K562 (cell line): ENCODE measurements around the gene IRF2. TPM values are rescaled to one million over a fixed set of nuclear protein-coding genes. Genes with fewer than 3 reads are reported as not detected.

Experiments used
- SIN3A ChIP-seq, 2 experiments: fragments of 150-350 bp in 1 of 2; IDR thresholded peaks; 2 replicates each; pipeline ENCODE4 v1.6.1; 2011 to 2016; ENCODE audit warnings: borderline replicate concordance in 2 of 2, low read depth in 2 of 2, low read length in 2 of 2, mild to moderate bottlenecking in 2 of 2, moderate library complexity in 2 of 2; ENCODE audit not compliant: control insufficient read depth in 1 of 2
- ZNF592 ChIP-seq: fragments of 450-650 bp; IDR thresholded peaks from 2 replicates; pipeline ENCODE4 v1.6.1; 2017; ENCODE audit warnings: antibody characterized with exemption, mild to moderate bottlenecking
- ZNF639 ChIP-seq, 2 experiments: fragments of 200-800 bp in 1 of 2; sonication (Bioruptor generic) in 1 of 2; sonication (generic) in 1 of 2; formaldehyde crosslinking in 1 of 2; IDR thresholded peaks in 1 of 2; conservative IDR thresholded peaks in 1 of 2; 2 replicates each; pipeline versions ENCODE4 v1.5.0 to v1.6.1; 2016 to 2020; ENCODE audit warnings: missing compliant biosample characterization in 1 of 2, missing genetic modification characterization in 1 of 2, missing genetic modification reagents in 1 of 2
- polyA plus RNA-seq, 8 experiments: library from polyadenylated mRNA; depleted of rRNA in 4 of 8; stranded (reverse) in 5 of 8; unstranded in 3 of 8; fragments of >200 nt; fragmentation: Nextera tagmentation in 2 of 8; fragmentation: Illumina TruSeq in 1 of 8; extraction: Ambion mirVana in 2 of 8; extraction: Trizol in 1 of 8; gene quantifications; 2 replicates each; pipeline versions ENCODE4 v1.2.1 to v1.2.3, GENCODE V29; 2011 to 2014; ENCODE audit warnings: inconsistent platforms in 1 of 8, missing spikeins in 1 of 8
- total RNA-seq, 7 experiments: library from RNA; depleted of rRNA in 6 of 7; stranded (reverse); fragments of >200 nt in 6 of 7; fragmentation: Illumina TruSeq in 2 of 7; extraction: Trizol in 2 of 7; gene quantifications; 2 replicates each; pipeline versions ENCODE4 v1.2.1 to v1.2.3, GENCODE V29; 2011 to 2021; ENCODE audit warnings: low replicate concordance in 1 of 7
- TF ChIP-seq, protein P1 (sequence below): fragments of 450-650 bp; IDR thresholded peaks from 2 replicates; pipeline ENCODE4 v1.6.1; 2016; ENCODE audit warnings: mild to moderate bottlenecking, moderate library complexity
- TF ChIP-seq, protein P2 (sequence below): sonication (generic); IDR thresholded peaks from 2 replicates; pipeline ENCODE4 v1.6.1; 2016

The IRF2 gene
- total and polyA plus RNA-seq, 9 of the 15 experiments (the other 6 are each of a cell fraction or from before 2014, with no cell fraction given) = 7.1 to 17.1 (median 11.3) TPM

DNA sequence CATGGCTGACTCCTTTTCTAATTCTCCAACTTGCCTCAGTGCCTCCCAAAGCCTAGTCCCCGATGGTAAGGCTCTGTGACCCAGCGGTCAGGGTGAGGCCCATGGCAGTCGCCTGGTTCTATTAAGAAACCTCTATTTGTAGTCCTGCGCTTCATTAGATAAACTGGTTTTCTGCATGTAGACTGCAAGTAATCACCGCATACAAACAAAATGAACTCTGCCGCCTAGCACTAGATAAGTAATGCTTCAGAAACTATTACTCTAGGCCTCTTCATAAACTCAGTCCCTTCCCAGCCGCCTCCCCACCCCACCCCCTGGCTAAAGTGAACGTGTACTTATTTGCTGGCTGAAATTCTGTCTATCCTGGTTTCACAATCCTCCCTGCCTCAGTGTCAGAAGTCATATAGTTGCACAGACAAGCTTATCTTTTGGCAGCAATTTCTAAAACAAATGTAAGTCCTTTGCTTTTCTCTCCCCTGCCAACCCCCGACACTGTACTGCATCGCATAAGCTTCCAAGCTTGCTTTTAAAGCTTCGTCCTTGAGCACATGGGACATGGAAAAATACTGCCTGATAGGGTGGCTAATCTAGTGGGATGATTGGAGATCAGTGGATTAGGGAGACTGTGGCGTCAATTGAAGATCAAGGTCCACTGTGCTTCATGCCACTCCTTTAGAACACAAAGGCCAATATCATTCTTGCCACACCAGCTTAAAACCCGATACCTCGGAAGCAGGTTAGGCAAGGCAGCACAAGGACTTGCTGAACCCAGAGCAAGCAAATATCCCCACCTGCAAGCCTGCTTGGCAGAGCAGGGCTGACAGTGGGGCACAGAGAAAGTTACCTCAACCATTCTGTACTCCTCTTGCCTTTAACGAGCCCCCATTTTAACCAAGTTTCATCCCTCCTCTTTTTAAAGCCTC is 125.8 kb downstream of the IRF2 start (continued):
- TF ChIP-seq, protein P1, sequence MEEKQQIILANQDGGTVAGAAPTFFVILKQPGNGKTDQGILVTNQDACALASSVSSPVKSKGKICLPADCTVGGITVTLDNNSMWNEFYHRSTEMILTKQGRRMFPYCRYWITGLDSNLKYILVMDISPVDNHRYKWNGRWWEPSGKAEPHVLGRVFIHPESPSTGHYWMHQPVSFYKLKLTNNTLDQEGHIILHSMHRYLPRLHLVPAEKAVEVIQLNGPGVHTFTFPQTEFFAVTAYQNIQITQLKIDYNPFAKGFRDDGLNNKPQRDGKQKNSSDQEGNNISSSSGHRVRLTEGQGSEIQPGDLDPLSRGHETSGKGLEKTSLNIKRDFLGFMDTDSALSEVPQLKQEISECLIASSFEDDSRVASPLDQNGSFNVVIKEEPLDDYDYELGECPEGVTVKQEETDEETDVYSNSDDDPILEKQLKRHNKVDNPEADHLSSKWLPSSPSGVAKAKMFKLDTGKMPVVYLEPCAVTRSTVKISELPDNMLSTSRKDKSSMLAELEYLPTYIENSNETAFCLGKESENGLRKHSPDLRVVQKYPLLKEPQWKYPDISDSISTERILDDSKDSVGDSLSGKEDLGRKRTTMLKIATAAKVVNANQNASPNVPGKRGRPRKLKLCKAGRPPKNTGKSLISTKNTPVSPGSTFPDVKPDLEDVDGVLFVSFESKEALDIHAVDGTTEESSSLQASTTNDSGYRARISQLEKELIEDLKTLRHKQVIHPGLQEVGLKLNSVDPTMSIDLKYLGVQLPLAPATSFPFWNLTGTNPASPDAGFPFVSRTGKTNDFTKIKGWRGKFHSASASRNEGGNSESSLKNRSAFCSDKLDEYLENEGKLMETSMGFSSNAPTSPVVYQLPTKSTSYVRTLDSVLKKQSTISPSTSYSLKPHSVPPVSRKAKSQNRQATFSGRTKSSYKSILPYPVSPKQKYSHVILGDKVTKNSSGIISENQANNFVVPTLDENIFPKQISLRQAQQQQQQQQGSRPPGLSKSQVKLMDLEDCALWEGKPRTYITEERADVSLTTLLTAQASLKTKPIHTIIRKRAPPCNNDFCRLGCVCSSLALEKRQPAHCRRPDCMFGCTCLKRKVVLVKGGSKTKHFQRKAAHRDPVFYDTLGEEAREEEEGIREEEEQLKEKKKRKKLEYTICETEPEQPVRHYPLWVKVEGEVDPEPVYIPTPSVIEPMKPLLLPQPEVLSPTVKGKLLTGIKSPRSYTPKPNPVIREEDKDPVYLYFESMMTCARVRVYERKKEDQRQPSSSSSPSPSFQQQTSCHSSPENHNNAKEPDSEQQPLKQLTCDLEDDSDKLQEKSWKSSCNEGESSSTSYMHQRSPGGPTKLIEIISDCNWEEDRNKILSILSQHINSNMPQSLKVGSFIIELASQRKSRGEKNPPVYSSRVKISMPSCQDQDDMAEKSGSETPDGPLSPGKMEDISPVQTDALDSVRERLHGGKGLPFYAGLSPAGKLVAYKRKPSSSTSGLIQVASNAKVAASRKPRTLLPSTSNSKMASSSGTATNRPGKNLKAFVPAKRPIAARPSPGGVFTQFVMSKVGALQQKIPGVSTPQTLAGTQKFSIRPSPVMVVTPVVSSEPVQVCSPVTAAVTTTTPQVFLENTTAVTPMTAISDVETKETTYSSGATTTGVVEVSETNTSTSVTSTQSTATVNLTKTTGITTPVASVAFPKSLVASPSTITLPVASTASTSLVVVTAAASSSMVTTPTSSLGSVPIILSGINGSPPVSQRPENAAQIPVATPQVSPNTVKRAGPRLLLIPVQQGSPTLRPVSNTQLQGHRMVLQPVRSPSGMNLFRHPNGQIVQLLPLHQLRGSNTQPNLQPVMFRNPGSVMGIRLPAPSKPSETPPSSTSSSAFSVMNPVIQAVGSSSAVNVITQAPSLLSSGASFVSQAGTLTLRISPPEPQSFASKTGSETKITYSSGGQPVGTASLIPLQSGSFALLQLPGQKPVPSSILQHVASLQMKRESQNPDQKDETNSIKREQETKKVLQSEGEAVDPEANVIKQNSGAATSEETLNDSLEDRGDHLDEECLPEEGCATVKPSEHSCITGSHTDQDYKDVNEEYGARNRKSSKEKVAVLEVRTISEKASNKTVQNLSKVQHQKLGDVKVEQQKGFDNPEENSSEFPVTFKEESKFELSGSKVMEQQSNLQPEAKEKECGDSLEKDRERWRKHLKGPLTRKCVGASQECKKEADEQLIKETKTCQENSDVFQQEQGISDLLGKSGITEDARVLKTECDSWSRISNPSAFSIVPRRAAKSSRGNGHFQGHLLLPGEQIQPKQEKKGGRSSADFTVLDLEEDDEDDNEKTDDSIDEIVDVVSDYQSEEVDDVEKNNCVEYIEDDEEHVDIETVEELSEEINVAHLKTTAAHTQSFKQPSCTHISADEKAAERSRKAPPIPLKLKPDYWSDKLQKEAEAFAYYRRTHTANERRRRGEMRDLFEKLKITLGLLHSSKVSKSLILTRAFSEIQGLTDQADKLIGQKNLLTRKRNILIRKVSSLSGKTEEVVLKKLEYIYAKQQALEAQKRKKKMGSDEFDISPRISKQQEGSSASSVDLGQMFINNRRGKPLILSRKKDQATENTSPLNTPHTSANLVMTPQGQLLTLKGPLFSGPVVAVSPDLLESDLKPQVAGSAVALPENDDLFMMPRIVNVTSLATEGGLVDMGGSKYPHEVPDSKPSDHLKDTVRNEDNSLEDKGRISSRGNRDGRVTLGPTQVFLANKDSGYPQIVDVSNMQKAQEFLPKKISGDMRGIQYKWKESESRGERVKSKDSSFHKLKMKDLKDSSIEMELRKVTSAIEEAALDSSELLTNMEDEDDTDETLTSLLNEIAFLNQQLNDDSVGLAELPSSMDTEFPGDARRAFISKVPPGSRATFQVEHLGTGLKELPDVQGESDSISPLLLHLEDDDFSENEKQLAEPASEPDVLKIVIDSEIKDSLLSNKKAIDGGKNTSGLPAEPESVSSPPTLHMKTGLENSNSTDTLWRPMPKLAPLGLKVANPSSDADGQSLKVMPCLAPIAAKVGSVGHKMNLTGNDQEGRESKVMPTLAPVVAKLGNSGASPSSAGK = peak; percentile 43
- TF ChIP-seq SIN3A (IDR thresholded peaks at IDR 0.05; ENCODE audit: borderline replicate concordance in 2 of 2, control insufficient read depth in 1 of 2, low read depth in 2 of 2, low read length in 2 of 2) (no peak), ZNF639 (CRISPR knock-in tag; conservative IDR thresholded peaks at IDR 0.05 in 1 of 2, IDR thresholded peaks at IDR 0.05 in 1 of 2) (peak in 1 of 2 experiments; percentile 37; a peak in 1 of 4 replicates), ZNF592 (0 out of 2 replicates have a peak, but pooled peaks have one; percentile 26)
- TF ChIP-seq, protein P2, sequence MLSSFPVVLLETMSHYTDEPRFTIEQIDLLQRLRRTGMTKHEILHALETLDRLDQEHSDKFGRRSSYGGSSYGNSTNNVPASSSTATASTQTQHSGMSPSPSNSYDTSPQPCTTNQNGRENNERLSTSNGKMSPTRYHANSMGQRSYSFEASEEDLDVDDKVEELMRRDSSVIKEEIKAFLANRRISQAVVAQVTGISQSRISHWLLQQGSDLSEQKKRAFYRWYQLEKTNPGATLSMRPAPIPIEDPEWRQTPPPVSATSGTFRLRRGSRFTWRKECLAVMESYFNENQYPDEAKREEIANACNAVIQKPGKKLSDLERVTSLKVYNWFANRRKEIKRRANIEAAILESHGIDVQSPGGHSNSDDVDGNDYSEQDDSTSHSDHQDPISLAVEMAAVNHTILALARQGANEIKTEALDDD = peak; percentile 44; the same call in 1 of the 2 replicates
